ENCODE results near the gene PHC2. TPM values are rescaled to one million over a fixed set of nuclear protein-coding genes. Genes with fewer than 3 reads are reported as not detected.

Gene PHC2
- total RNA-seq, 4 donors from 2014 or later: 118 to 164 (median 139) TPM

GRCh38 chr1:33298623-33299277, 132.1 kb downstream of the PHC2 start:
- TF ChIP-seq CTCF (IDR thresholded peaks at IDR 0.05; ENCODE audit: low read depth): no peak

- TF ChIP-seq CTCF (IDR thresholded peaks at IDR 0.05; ENCODE audit: low read depth): no peak
Measured at GRCh38 chr1:33297911-33298622, 132.8 kb downstream of the PHC2 start.

GRCh38 chr1:33296824-33297223, 134.1 kb downstream of the PHC2 start:
- no peak for TF ChIP-seq CTCF (IDR thresholded peaks at IDR 0.05; ENCODE audit: low read depth)

DNA sequence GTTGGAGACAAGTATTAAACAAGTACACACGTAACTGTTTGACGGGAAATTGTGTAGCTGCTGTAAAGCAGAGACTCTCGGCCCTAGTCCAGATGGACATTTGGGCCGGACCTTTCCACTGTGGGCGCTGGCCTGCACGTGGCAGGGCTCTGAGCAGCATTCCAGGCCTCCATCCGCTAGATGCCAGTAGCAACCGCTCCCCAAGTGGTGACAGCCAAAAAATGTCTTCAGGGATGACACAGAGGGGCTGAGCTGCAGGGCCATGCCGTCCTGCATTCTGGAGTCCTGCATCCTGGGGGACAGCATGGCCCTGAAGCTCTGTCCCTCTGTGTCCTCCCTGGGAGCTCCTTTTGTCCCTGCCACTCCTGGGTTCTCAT, 134.8 kb downstream of the PHC2 start:
- no peak for TF ChIP-seq CTCF (IDR thresholded peaks at IDR 0.05; ENCODE audit: low read depth)

- TF ChIP-seq CTCF (IDR thresholded peaks at IDR 0.05; ENCODE audit: low read depth): no peak
Measured at GRCh38 chr1:33295450-33296081, 135.3 kb downstream of the PHC2 start.

DNA sequence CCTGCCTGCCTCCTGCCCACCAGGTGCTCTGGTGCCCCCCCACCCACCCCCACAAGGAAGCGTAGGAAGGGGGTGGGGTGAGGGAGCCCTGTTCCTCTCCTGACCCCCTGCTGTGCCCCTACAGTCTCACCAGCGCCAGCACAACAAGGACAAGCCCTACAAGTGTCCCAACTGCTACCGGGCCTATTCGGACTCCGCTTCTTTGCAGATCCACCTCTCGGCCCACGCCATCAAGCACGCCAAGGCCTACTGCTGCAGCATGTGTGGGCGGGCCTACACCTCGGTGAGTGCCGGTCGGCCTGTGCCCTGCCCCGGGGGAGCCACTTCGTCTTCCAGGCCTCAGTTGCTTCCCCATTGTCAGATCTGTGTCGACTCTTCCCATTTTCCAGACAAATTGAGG, 135.9 kb downstream of the PHC2 start:
- TF ChIP-seq CTCF (IDR thresholded peaks at IDR 0.05; ENCODE audit: low read depth): no peak

Data from subcutaneous adipose tissue (tissue), 4 donors.